Umbilical cord (tissue), 2 donors: ENCODE measurements around the gene WDR4. TPM values are rescaled to one million over a fixed set of nuclear protein-coding genes. Genes with fewer than 3 reads are reported as not detected.
"Not testable (repeated sequence)": the region's sequence is repeated elsewhere in the genome, so short reads cannot be mapped to it uniquely, and the experiment has no call there.

Source experiments
- DNase-seq: peaks from one replicate; pipeline ENCODE4 v3.0.0-alpha.2; 2015; ENCODE audit warnings: low spot score
- total RNA-seq: library from RNA; depleted of rRNA; stranded (reverse); fragments of >200 nt; gene quantifications from one replicate; pipeline ENCODE4 v1.2.3, GENCODE V29; 2014; ENCODE audit warnings: low replicate concordance; ENCODE audit not compliant: insufficient read depth

WDR4 gene
- total RNA-seq: 18.5 TPM

DNA sequence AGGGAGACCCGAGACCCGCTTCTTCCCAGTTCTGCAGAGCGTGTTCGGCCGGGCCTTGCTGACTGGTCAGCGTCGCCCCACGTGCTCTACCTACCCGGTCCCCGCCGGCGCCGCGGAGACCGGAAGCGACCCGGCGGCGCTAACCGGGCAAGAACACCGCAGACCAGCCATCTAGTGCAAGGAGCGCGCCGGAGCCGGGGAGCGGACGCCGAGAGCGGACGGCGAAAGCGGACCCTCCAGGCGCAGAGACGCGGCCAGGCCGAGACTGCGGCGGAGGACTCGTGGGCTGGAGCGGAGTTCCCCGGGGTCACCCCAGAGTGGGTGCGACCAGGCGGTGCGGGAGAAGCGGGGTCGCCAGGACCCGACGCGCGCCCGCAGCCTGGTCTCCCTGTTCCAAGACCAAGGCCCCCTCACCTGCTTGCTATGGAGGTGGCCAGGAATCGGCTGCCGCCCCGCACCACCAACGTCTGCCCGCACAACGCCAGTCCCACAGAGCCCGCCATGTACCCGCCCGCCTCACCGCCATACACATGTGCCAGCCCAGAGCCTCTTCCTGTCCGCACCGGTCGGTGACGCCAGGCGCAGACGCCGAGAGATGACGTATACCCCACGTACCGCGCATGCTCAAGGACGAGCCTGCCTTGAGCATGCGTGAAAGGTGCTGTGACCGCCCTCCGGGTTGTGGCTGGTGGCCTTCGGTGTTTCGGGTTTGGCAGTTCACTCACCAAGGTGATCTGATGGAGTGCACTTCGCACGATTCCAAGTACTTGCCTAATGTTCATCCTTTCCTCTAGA lies at the start of gene WDR4:
WDR4 (minus strand) TSS at position 547 of the 795 bp plus-strand sequence; CDS start at position 503, 44 bp downstream.
- DNase-seq: peak; percentile 99

DNA sequence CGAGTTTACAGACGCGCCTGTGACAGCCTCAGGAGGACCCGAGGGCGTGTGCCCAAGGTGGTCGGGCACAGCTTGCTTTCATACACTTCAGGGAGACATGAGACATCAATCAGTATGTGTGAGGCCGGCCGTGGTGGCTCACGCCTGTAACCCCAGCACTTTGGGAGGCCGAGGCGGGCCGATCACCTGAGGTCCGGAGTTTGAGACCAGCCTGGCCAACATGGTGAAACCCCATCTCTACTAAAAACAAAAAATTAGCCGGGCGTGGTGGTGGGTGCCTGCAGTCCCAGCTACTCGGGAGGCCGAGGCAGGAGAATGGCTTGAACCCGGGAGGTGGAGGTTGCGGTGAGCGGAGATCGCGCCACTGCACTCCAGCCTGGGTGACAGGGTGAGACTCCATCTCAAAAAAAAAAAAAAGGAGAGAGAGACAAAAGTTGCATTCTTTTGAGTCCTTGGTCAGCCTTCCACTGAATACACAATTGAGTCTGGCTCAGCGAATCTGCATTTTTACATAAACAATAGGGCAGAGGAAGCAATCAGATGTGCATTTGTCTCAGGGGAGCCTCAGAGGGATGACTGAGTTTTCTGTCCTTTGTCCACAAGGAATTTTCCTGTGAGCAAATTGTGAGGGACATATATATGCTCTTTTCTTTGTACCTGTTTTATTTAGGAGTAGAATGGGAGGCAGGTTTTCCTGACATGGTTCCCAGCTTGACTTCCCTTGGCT lies 48.3 kb upstream of the WDR4 start:
- not testable (repeated sequence) for DNase-seq

DNA sequence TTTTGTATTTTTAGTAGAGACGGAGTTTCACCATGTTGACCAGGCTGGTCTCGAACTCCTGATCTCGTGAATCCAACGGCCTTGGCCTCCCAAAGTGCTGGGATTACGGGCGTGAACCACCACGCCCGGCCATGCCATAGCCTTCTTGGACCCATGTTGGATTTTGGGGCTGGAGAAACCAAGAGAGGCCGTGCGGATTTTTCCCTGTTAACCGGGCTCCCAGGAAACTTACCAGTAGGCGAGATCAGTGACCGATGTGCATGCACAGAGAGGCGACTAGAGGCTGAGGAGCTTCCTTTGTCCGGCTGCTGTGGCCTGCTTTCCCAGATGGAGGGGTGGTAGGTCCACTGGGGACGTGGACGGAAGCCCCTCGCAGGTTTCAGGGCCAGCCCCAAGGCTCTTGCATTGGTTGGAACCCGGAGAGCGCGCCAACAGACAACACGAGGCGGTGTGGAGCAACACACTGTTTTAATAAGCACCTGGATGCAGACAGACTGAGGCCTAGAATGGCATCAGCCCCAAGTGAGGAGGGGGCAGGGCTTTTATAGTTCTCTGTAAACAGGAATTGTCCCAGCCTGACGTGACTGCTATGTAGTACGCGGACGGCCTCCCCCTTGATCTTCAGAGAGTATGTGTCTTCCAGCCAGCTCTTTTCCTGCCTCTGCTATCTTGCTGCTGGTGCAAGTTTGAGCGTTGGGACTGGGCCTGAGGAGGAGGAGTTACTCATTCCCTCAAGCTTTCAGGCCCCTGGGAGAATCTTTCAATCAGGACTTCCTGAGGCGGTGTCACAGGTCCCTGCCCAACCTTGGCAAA lies 46.0 kb upstream of the WDR4 start, which contains the start of gene ERVH48-1:
ERVH48-1 (minus strand) TSS at position 517 of the 813 bp plus-strand sequence. CDS start 6,624 bp downstream, outside the sequence.
- DNase-seq: peak; percentile 34

DNA sequence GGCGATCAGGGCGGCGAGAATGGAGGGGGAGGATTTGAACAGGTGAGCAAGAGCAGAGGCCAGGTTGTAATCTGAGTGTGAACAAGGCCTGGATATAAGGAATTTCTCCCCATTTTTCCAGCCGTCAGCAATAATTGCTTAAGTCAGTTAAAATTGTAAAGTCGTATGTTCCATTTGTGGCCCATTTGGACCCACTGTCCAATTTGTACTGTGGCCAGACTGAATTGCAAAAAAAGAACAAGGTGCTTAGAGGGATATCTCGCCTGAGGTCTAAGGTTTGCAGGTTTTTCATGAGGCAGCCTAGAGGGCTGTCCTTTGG lies 45.1 kb upstream of the WDR4 start:
- DNase-seq: no peak

GRCh38 chr21:42923553-42924432 lies 44.5 kb upstream of the WDR4 start:
- peak; percentile 94 for DNase-seq

GRCh38 chr21:42922918-42923317 lies 43.6 kb upstream of the WDR4 start:
- DNase-seq: no peak

DNA sequence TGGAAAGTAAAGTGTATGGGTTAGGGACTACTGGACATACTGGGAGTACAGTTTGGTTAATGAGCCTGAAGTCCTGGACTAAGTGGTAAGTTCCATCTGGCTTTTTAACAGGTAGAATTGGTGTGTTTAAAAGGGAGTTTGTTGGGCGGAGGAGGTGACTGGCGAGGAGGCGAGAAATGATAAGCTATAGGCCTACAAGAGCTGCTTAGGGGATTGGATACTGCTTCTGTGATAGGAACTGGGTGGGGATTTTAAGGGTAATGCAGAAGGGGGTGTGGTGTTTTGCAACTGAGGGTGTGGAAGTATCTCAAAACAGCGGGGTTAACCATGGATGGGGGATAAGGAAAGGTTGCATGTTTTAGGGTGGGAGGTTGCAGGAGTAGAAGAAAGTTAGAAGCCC lies 42.6 kb upstream of the WDR4 start:
- DNase-seq: no peak

- DNase-seq: no peak
Measured at GRCh38 chr21:42918291-42918690, 39.0 kb upstream of the WDR4 start.

DNA sequence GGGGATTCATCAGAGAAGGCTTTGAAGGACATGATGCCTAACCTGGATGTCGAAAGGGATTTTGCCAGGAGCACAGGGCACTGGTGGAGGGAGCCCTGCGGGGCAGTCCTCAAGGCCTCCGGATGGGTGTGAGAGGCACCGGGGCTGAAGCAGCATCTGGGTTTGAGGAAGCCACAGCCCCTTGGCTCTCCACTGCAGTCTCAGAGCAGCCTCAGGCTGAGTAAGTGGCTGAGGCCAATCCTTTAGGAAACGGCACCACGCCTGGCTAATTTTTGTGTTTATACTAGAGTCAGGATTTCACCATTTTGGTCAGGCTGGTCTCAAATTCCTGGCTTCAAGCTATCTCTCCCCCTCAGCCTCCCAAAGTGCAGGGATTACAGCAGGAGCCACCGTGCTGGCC lies 34.1 kb upstream of the WDR4 start:
- no peak for DNase-seq

DNA sequence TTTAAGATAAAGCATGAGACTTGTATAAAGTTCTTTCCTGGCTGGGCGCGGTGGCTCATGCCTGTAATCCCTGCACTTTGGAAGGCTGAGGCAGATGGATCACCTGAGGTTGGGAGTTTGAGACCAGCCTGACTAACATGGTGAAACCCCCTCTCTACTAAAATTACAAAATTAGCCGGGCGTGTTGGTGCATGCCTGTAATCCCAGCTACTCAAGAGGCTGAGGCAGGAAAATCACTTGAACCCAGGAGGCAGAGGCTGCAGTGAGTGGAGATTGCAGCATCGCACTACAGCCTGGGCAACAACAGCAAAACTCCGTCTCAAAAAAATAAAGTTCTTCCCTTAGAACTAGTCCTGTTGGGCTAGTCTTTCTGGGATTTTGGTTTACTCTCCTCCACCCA lies 32.6 kb upstream of the WDR4 start:
- not testable (repeated sequence) for DNase-seq

GRCh38 chr21:42908484-42908883 lies 29.1 kb upstream of the WDR4 start:
- not testable (repeated sequence) for DNase-seq

- DNase-seq: no peak
Measured at GRCh38 chr21:42906233-42906632, 26.9 kb upstream of the WDR4 start.

DNA sequence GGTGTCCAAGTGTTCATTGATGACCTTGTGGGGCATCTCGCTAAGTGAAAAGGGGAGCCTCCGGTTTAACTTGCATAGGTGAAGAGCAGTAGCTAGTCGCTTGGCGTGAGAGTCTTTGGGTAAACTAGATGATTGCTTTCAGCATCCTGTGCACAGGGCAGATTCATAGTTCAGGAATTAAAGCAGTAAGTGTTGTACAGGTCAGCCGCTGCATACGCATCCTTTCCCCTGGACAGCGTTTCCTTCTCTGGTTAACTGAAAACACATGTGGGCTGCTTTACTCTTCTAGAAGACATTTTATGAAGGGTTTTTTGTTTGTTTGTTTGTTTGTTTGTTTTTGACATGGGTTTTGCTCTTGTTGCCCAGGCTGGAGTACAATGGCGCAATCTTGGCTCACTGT lies 25.9 kb upstream of the WDR4 start:
- no peak for DNase-seq

GRCh38 chr21:42903817-42904216 lies 24.5 kb upstream of the WDR4 start:
- no peak for DNase-seq

GRCh38 chr21:42900446-42900845 lies 21.1 kb upstream of the WDR4 start:
- DNase-seq: no peak

GRCh38 chr21:42892931-42893755 lies 13.8 kb upstream of the WDR4 start, which contains the start of gene NDUFV3:
Gene NDUFV3, plus strand, starts transcription at chr21:42893309. Its CDS starts 25 bp downstream, at chr21:42893334.
- peak; percentile 100 for DNase-seq

DNA sequence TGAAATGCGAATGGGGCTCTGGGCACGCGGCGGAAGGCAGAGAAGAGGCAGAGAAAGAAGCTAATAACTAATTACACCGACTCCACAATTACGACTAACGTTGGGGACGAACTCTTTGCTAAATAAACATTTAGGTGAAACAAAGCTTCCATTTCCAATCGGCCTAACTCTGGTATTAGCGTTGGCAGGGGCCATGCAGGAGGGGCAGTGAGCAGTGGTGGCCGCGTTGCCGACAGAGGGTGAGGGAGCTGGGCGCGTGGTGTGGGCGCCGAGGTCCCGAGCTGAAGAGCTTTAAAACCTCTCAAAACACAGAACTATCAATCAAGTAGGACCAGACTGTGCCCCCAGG lies 13.2 kb upstream of the WDR4 start:
- DNase-seq: peak; percentile 24

- no peak for DNase-seq
Measured at GRCh38 chr21:42887326-42887725, 8.0 kb upstream of the WDR4 start.

DNA sequence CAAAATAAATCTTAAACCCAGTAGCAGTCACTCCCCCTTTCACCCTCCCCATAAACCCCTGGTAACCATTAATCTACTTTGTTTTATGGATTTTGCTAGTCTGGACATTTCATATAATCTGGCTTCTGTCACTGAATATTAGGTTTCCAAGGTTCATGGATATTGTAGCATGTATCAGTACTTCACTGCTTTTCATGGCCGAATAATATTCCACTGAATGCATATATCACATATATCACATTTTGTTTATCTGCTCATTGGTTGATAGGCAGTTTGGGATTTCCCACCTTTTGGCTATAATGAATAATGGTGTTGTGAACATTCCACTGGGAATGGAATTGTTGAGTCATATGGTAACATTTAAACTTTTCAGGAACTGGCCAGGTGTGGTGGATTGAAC lies 4.6 kb upstream of the WDR4 start:
- DNase-seq: no peak

GRCh38 chr21:42880352-42880751 lies 1.0 kb upstream of the WDR4 start:
- no peak for DNase-seq
